HepG2 (cell line): ENCODE data around the gene TMEM86B. TPM values are rescaled to one million over a fixed set of nuclear protein-coding genes. Genes with fewer than 3 reads are reported as not detected.

Experiments
- EHMT2 ChIP-seq: fragments of 200-600 bp; sonication (generic); IDR thresholded peaks from 2 replicates; pipeline ENCODE4 v1.7.0; 2017; ENCODE audit warnings: antibody characterized with exemption, low read depth, low read length, borderline replicate concordance
- HDAC2 ChIP-seq: sonication (generic); formaldehyde crosslinking; IDR thresholded peaks from 2 replicates; pipeline ENCODE4 v1.4.0; 2020; ENCODE audit warnings: missing genetic modification reagents
- IRF2 ChIP-seq: IDR thresholded peaks from 2 replicates; pipeline ENCODE4 v1.6.1; 2018; ENCODE audit warnings: missing genetic modification reagents, missing compliant biosample characterization
- JARID2 ChIP-seq: sonication (generic); formaldehyde crosslinking; IDR thresholded peaks from 2 replicates; pipeline ENCODE4 v1.8.1; 2023; ENCODE audit warnings: missing genetic modification reagents, inconsistent platforms; ENCODE audit not compliant: insufficient replicate concordance
- KLF11 ChIP-seq: IDR thresholded peaks from 2 replicates; pipeline ENCODE4 v1.6.1; 2016; ENCODE audit warnings: missing compliant biosample characterization
- KLF6 ChIP-seq: IDR thresholded peaks from 2 replicates; pipeline ENCODE4 v1.8.0; 2016; ENCODE audit warnings: missing biosample characterization, missing genetic modification reagents
- MEF2D ChIP-seq: sonication (generic); formaldehyde crosslinking; IDR thresholded peaks from 2 replicates; pipeline ENCODE4 v1.5.1; 2020; ENCODE audit warnings: mild to moderate bottlenecking, missing genetic modification reagents
- NFIB ChIP-seq: sonication (generic); formaldehyde crosslinking; IDR thresholded peaks from 2 replicates; pipeline ENCODE4 v1.9.0; 2021; ENCODE audit warnings: missing genetic modification reagents, mild to moderate bottlenecking, borderline replicate concordance
- PHF20 ChIP-seq: sonication (generic); formaldehyde crosslinking; IDR thresholded peaks from 2 replicates; pipeline ENCODE4 v1.5.0; 2020; ENCODE audit warnings: mild to moderate bottlenecking, missing genetic modification reagents
- SIN3B ChIP-seq: fragments of 150-350 bp; IDR thresholded peaks from 2 replicates; pipeline ENCODE4 v1.6.1; 2014; ENCODE audit warnings: low read length
- ZFX ChIP-seq: sonication (generic); formaldehyde crosslinking; IDR thresholded peaks from 2 replicates; pipeline ENCODE4 v1.4.0; 2020; ENCODE audit warnings: mild to moderate bottlenecking, low read depth, missing genetic modification reagents, moderate library complexity
- ZNF205 ChIP-seq: IDR thresholded peaks from 2 replicates; pipeline ENCODE4 v1.6.1; 2018; ENCODE audit warnings: missing biosample characterization, missing genetic modification reagents
- ZNF709 ChIP-seq: sonication (generic); formaldehyde crosslinking; IDR thresholded peaks from 2 replicates; pipeline ENCODE4 v1.5.0; 2020; ENCODE audit warnings: mild to moderate bottlenecking, missing genetic modification reagents
- polyA plus RNA-seq, 8 experiments: library from polyadenylated mRNA; depleted of rRNA in 3 of 8; stranded (reverse) in 7 of 8; unstranded in 1 of 8; fragments of >200 nt; fragmentation: Illumina TruSeq in 4 of 8; extraction: Trizol in 4 of 8; gene quantifications; 2 replicates each; pipeline versions ENCODE4 v1.2.1 to v1.2.3, GENCODE V29; 2011 to 2016; ENCODE audit warnings: low read depth in 4 of 8, missing spikeins in 1 of 8, mixed read lengths in 1 of 8; ENCODE audit not compliant: insufficient read depth in 1 of 8
- total RNA-seq, 5 experiments: library from RNA; depleted of rRNA; stranded (reverse); fragments of >200 nt; fragmentation: Illumina TruSeq; extraction: Trizol; gene quantifications; 2 replicates each; pipeline ENCODE4 v1.2.3, GENCODE V29; 2016; ENCODE audit warnings: low read depth in 1 of 5
- TF ChIP-seq, protein P1 (sequence below): sonication (generic); formaldehyde crosslinking; IDR thresholded peaks from 2 replicates; pipeline ENCODE4 v1.5.1; 2020; ENCODE audit warnings: mild to moderate bottlenecking, missing genetic modification reagents, borderline replicate concordance
- TF ChIP-seq, protein P2 (sequence below): sonication (generic); formaldehyde crosslinking; IDR thresholded peaks from 2 replicates; pipeline ENCODE4 v1.5.1; 2020; ENCODE audit warnings: mild to moderate bottlenecking, missing genetic modification reagents, borderline replicate concordance
- TF ChIP-seq, protein P3 (sequence below): IDR thresholded peaks from 2 replicates; pipeline ENCODE4 v1.6.1; 2016; ENCODE audit warnings: missing compliant biosample characterization, missing genetic modification reagents, borderline replicate concordance

The TMEM86B gene
- total and polyA plus RNA-seq, 2 of the 13 experiments (the other 11 are each of a cell fraction or from before 2014, with no cell fraction given), result 7.7 to 9.6 TPM

DNA sequence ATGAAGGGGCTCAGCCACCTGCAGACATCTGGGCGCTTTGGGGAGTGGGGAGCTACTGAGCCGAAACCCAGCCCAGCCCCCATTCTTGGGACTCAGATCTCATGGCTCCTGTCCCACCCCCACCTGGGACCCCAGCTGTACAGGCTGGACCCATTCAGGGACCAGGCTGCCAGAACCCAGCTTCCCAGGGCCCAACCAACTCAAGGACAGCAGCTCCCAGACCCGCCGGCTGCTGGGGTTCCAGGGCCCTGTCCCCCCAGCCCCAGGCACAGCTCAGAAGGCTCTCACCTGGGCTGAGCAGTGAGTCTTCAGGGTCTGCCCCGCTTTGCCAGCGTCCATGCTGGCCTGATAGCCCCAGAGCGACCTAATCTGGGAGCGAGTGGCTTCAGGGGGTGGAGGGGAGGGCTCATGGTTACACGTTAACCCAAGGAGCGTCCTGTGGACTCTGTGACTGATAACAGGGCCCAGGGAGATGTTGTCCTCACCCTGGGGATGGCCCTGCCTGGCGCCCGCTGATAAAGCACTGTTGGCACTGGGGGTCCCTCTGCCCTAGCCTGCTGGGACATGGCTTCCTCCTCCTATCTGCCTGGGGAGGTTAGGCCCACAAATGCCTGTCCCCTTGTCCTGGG, at the start of gene TMEM86B (continued):
- TF ChIP-seq, protein P1, sequence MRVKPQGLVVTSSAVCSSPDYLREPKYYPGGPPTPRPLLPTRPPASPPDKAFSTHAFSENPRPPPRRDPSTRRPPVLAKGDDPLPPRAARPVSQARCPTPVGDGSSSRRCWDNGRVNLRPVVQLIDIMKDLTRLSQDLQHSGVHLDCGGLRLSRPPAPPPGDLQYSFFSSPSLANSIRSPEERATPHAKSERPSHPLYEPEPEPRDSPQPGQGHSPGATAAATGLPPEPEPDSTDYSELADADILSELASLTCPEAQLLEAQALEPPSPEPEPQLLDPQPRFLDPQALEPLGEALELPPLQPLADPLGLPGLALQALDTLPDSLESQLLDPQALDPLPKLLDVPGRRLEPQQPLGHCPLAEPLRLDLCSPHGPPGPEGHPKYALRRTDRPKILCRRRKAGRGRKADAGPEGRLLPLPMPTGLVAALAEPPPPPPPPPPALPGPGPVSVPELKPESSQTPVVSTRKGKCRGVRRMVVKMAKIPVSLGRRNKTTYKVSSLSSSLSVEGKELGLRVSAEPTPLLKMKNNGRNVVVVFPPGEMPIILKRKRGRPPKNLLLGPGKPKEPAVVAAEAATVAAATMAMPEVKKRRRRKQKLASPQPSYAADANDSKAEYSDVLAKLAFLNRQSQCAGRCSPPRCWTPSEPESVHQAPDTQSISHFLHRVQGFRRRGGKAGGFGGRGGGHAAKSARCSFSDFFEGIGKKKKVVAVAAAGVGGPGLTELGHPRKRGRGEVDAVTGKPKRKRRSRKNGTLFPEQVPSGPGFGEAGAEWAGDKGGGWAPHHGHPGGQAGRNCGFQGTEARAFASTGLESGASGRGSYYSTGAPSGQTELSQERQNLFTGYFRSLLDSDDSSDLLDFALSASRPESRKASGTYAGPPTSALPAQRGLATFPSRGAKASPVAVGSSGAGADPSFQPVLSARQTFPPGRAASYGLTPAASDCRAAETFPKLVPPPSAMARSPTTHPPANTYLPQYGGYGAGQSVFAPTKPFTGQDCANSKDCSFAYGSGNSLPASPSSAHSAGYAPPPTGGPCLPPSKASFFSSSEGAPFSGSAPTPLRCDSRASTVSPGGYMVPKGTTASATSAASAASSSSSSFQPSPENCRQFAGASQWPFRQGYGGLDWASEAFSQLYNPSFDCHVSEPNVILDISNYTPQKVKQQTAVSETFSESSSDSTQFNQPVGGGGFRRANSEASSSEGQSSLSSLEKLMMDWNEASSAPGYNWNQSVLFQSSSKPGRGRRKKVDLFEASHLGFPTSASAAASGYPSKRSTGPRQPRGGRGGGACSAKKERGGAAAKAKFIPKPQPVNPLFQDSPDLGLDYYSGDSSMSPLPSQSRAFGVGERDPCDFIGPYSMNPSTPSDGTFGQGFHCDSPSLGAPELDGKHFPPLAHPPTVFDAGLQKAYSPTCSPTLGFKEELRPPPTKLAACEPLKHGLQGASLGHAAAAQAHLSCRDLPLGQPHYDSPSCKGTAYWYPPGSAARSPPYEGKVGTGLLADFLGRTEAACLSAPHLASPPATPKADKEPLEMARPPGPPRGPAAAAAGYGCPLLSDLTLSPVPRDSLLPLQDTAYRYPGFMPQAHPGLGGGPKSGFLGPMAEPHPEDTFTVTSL (CRISPR knock-in tag), result no peak
- TF ChIP-seq ZFX (CRISPR knock-in tag) (peak; percentile 81), SIN3B (no peak), NFIB (CRISPR knock-in tag) (no peak), EHMT2 (no peak), MEF2D (CRISPR knock-in tag) (no peak), KLF6 (CRISPR knock-in tag) (no peak), KLF11 (CRISPR knock-in tag) (peak; percentile 53; the same call in 1 of the 2 replicates), HDAC2 (CRISPR knock-in tag) (peak; percentile 68), IRF2 (CRISPR knock-in tag) (peak; percentile 28; the same call in 1 of the 2 replicates), PHF20 (peak; percentile 34; the same call in 1 of the 2 replicates), ZNF205 (CRISPR knock-in tag) (no peak), JARID2 (no peak), ZNF709 (CRISPR knock-in tag) (no peak)
- TF ChIP-seq, protein P2, sequence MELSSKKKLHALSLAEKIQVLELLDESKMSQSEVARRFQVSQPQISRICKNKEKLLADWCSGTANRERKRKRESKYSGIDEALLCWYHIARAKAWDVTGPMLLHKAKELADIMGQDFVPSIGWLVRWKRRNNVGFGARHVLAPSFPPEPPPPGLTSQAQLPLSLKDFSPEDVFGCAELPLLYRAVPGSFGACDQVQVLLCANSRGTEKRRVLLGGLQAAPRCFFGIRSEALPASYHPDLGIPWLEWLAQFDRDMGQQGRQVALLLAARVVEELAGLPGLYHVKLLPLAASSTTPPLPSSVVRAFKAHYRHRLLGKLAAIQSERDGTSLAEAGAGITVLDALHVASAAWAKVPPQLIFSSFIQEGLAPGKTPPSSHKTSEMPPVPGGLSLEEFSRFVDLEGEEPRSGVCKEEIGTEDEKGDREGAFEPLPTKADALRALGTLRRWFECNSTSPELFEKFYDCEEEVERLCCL (CRISPR knock-in tag), result no peak
- TF ChIP-seq, protein P3, sequence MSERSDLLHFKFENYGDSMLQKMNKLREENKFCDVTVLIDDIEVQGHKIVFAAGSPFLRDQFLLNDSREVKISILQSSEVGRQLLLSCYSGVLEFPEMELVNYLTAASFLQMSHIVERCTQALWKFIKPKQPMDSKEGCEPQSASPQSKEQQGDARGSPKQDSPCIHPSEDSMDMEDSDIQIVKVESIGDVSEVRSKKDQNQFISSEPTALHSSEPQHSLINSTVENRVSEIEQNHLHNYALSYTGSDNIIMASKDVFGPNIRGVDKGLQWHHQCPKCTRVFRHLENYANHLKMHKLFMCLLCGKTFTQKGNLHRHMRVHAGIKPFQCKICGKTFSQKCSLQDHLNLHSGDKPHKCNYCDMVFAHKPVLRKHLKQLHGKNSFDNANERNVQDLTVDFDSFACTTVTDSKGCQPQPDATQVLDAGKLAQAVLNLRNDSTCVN (CRISPR knock-in tag), result no peak
